ENCODE data around the gene P2RX2. TPM values are rescaled to one million over a fixed set of nuclear protein-coding genes. Genes with fewer than 3 reads are reported as not detected.
A peak's percentile ranks its signal among the peaks of the same experiment; 100 is the strongest.

P2RX2 gene
- 1 to 10 TPM in 1 of 2 donors, not detected in 1; 1.0 TPM for total RNA-seq

DNA sequence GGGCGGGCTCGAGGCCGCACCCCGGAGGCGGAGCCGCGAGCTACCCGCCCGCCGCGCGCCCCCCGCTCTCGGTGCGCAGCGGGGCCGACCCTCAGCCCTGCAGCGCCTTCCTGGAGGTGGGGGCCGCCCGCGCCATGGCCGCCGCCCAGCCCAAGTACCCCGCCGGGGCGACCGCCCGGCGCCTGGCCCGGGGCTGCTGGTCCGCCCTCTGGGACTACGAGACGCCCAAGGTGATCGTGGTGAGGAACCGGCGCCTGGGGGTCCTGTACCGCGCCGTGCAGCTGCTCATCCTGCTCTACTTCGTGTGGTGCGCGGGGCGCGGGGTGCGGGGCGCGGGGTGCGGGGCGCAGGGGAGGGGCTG lies at the start of gene P2RX2:
Gene P2RX2, plus strand, starts transcription at position 94 of the 361 bp plus-strand sequence. Its CDS starts 41 bp downstream, at position 135.
- Histone ChIP-seq H3K4me1 (peaks cover 4% of the 10 kb centered on the region), H3K36me3 (replicated peaks in 1 of 2; ENCODE audit: insufficient read depth in 1 of 2, low read depth in 2 of 2) (no peaks in the 10 kb centered on the region), H3K27ac (no peak within 1 kb of the TSS), H3K9me3 (no peaks in the 10 kb centered on the region), H3K4me3 (no peak within 1 kb of the TSS), H3K27me3 (peaks cover 0 to 17% of the 10 kb centered on the region in 2 donors)
- DNase-seq = peak in 1 of 4 donors; percentile 23
- ATAC-seq = no peak
- intact Hi-C loops (cut with DNase I) = loop anchor here (10.0 kb wide), 1 partner anchor 464 kb away; no protein-coding TSS in a partner anchor
- no peak for TF ChIP-seq POLR2A (IDR thresholded peaks at IDR 0.05)
- TF ChIP-seq, protein P1, sequence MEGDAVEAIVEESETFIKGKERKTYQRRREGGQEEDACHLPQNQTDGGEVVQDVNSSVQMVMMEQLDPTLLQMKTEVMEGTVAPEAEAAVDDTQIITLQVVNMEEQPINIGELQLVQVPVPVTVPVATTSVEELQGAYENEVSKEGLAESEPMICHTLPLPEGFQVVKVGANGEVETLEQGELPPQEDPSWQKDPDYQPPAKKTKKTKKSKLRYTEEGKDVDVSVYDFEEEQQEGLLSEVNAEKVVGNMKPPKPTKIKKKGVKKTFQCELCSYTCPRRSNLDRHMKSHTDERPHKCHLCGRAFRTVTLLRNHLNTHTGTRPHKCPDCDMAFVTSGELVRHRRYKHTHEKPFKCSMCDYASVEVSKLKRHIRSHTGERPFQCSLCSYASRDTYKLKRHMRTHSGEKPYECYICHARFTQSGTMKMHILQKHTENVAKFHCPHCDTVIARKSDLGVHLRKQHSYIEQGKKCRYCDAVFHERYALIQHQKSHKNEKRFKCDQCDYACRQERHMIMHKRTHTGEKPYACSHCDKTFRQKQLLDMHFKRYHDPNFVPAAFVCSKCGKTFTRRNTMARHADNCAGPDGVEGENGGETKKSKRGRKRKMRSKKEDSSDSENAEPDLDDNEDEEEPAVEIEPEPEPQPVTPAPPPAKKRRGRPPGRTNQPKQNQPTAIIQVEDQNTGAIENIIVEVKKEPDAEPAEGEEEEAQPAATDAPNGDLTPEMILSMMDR (IDR thresholded peaks at IDR 0.05) = no peak
- WGBS, 2 donors = 1% methylated on average over 25 of the region's 49 CpGs; no CpG with 5 or more reads in 1 of the 2 donors

DNA sequence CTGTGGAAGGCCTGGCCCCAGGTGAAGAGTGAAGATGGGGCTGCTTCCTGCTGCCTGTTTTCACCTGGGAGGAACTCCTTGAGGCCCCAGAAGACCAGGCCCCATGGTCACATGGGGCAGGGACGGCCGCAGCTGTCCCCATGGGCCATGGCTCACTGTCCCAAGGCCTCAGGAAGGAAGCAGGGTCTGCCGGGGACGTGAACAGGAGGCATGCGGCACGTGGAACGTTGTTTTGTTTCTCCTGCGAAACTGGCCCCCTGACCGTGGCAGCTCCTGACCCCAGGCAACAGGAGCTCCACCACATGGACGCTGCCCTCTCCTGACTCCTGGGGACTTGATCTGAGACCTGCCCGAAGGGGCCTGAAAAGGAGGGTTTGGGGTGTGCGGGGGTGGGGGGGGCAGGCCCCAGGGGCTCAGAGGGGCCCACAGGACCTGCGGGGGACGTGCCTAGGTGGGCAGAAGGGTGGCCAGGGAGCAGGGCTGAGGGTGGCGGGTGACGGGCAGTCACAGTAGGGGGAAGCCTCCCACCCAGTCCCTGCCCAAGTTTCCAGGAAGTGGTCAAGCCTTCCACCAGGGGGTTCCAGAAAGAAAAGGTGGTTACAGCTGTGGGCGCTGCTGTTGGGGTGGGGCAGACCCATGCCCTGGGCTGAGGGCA lies 49.6 kb upstream of the P2RX2 start:
- Histone ChIP-seq H3K4me3 (no peak overlapping the region), H3K36me3 (replicated peaks in 1 of 2; ENCODE audit: insufficient read depth in 1 of 2, low read depth in 2 of 2) (no peaks in the 10 kb centered on the region), H3K9me3 (no peaks in the 10 kb centered on the region), H3K27ac (no peak overlapping the region), H3K4me1 (no peaks in the 10 kb centered on the region), H3K27me3 (no peaks in the 10 kb centered on the region)
- no peak for ATAC-seq
- DNase-seq = no peak
- no peak for TF ChIP-seq POLR2A (IDR thresholded peaks at IDR 0.05)
- WGBS, 2 donors = 84 to 87% methylated on average over 3 to 17 of the region's 17 CpGs
- intact Hi-C loops (cut with DNase I) = no loop called here

DNA sequence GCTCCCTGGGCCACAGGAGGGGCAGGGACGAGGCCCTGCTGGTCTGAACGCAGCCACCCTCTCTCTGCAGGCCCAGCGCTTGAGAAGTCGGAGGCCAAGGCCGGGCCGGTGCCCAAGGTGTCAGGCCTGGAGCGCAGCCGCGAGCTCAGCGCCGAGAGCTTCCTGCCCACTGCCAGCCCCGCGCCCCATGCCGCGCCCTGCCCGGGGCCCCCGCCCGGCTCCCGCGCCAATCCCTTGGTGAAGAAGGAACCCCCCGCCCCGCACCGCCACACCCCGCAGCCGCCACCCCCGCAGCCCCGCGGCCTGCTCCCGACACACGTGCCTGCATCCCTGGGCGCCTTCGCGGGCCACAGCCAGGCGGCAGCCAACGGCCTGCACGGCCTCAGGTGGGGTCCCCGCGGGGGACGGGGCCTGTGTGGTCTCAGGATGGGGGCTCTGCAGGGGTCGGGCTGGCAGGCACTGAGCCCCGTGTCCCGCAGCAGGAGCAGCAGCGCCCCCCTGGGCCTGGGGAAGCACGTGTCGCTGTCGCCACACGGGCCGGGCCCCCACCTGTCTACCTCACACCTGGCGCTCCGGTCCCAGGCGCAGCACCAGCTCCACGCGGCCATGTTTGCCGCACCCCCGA lies 48.6 kb upstream of the P2RX2 start:
- no peak for DNase-seq
- Histone ChIP-seq H3K27ac (no peak overlapping the region), H3K36me3 (replicated peaks in 1 of 2; ENCODE audit: insufficient read depth in 1 of 2, low read depth in 2 of 2) (peaks cover 0 to 4% of the 10 kb centered on the region in 2 donors), H3K4me3 (no peak overlapping the region), H3K4me1 (no peaks in the 10 kb centered on the region), H3K9me3 (no peaks in the 10 kb centered on the region), H3K27me3 (no peaks in the 10 kb centered on the region)
- 94 to 100% methylated on average over 3 to 29 of the region's 55 CpGs for WGBS, 2 donors
- ATAC-seq = no peak
- no peak for TF ChIP-seq POLR2A (IDR thresholded peaks at IDR 0.05)
- TF ChIP-seq, protein P1 (IDR thresholded peaks at IDR 0.05) = no peak
- intact Hi-C loops (cut with DNase I) = no loop called here

DNA sequence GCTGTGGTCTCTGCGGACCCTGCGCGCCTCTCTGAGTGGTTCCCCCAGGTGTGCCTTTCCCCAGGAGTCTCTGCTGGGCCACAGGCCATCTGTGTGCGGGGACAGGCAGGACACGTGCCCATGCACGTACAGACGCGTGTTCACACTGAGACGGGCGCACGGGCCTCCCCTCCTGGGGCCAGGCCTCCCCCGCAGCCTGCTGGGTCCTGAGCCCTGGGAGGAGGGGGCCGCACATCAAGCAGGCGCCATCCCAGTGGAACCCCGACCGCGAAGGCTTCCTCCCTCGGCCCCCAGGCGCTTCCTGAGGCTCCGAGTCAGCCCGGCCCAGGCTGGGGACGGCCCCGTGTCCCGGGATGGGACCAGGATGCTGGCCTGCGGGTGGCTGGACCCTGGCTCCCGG lies 47.9 kb upstream of the P2RX2 start:
- no peaks in the 10 kb centered on the region for H3K9me3 ChIP-seq
- no peak overlapping the region for H3K4me3 ChIP-seq
- H3K4me1 ChIP-seq = no peaks in the 10 kb centered on the region
- DNase-seq (no peak), ATAC-seq (no peak)
- no peak overlapping the region for H3K27ac ChIP-seq
- intact Hi-C loops (cut with DNase I) = no loop called here
- TF ChIP-seq, protein P1 (IDR thresholded peaks at IDR 0.05) = no peak
- no peaks in the 10 kb centered on the region for H3K27me3 ChIP-seq
- peaks cover 0 to 6% of the 10 kb centered on the region in 2 donors for H3K36me3 ChIP-seq (replicated peaks in 1 of 2; ENCODE audit: insufficient read depth in 1 of 2, low read depth in 2 of 2)
- 98% methylated on average over 23 of the region's 26 CpGs; no CpG with 5 or more reads in 1 of the 2 donors for WGBS, 2 donors

DNA sequence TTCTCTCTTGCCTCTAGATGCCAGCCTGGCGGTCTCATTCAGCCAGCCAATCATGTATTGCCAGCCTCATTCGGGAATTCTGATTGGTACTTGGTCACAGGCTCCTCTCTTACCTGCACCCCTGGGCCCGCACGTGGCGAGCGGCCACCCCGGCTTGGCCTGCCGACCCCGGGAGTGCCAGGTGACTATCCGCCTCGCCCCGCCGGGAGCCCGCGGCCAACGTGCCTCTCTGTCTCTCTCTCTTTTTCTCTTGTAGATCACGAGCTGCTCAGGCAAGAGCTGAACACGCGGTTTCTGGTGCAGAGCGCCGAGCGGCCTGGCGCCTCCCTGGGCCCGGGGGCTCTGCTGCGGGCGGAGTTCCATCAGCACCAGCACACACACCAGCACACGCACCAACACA lies 47.5 kb upstream of the P2RX2 start:
- DNase-seq (no peak), ATAC-seq (no peak)
- no peak for TF ChIP-seq POLR2A (IDR thresholded peaks at IDR 0.05)
- TF ChIP-seq, protein P1 (IDR thresholded peaks at IDR 0.05) = no peak
- Histone ChIP-seq H3K4me3 (no peak overlapping the region), H3K36me3 (replicated peaks in 1 of 2; ENCODE audit: insufficient read depth in 1 of 2, low read depth in 2 of 2) (peaks cover 0 to 6% of the 10 kb centered on the region in 2 donors), H3K27ac (no peak overlapping the region), H3K9me3 (no peaks in the 10 kb centered on the region), H3K27me3 (no peaks in the 10 kb centered on the region), H3K4me1 (no peaks in the 10 kb centered on the region)
- intact Hi-C loops (cut with DNase I) = no loop called here
- WGBS, 2 donors = 94 to 96% methylated on average over 23 to 26 of the region's 27 CpGs

Measured in body of pancreas (tissue), 4 donors.